ENCODE data around the gene POLR2L. TPM values are rescaled to one million over a fixed set of nuclear protein-coding genes. Genes with fewer than 3 reads are reported as not detected.

The POLR2L gene
- total and polyA plus RNA-seq, 9 donors = 4.9 to 89.3 (median 62.7) TPM

GRCh38 chr11:825366-826226 is 16.7 kb downstream of the POLR2L start:
- H3K27me3 ChIP-seq = no peaks in the 10 kb centered on the region
- no peak overlapping the region for H3K4me3 ChIP-seq
- no peak for DNase-seq
- H3K9me3 ChIP-seq = no peaks in the 10 kb centered on the region
- peaks cover 2% of the 10 kb centered on the region for H3K36me3 ChIP-seq
- TF ChIP-seq POLR2A (IDR thresholded peaks at IDR 0.05) = no peak
- TF ChIP-seq EP300 (IDR thresholded peaks at IDR 0.05) = no peak
- TF ChIP-seq, protein P1, sequence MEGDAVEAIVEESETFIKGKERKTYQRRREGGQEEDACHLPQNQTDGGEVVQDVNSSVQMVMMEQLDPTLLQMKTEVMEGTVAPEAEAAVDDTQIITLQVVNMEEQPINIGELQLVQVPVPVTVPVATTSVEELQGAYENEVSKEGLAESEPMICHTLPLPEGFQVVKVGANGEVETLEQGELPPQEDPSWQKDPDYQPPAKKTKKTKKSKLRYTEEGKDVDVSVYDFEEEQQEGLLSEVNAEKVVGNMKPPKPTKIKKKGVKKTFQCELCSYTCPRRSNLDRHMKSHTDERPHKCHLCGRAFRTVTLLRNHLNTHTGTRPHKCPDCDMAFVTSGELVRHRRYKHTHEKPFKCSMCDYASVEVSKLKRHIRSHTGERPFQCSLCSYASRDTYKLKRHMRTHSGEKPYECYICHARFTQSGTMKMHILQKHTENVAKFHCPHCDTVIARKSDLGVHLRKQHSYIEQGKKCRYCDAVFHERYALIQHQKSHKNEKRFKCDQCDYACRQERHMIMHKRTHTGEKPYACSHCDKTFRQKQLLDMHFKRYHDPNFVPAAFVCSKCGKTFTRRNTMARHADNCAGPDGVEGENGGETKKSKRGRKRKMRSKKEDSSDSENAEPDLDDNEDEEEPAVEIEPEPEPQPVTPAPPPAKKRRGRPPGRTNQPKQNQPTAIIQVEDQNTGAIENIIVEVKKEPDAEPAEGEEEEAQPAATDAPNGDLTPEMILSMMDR (IDR thresholded peaks at IDR 0.05) = no peak
- no peak overlapping the region for H3K27ac ChIP-seq
- intact Hi-C loops (cut with DNase I) = no loop called here
- 81 to 87% (median 84%) methylated on average over 10 to 12 of the region's 12 CpGs for WGBS, 3 donors
- H3K4me1 ChIP-seq (ENCODE audit: insufficient read depth) = peaks cover 16% of the 10 kb centered on the region

DNA sequence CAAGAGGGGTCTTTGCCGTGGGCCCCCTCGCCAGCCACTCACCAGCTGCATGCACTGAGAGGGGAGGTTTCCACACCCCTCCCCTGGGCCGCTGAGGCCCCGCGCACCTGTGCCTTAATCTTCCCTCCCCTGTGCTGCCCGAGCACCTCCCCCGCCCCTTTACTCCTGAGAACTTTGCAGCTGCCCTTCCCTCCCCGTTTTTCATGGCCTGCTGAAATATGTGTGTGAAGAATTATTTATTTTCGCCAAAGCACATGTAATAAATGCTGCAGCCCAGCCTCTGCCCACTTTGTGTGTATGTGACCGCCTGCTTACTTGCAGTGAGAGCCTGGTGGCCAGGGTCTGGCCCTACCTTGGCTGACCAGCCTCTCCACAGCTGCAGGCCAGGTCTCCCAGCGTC is 17.4 kb downstream of the POLR2L start:
- intact Hi-C loops (cut with DNase I) = no loop called here
- WGBS, 3 donors = 81 to 86% (median 81%) methylated on average over 11 of the region's 11 CpGs
- Histone ChIP-seq H3K36me3 (peaks cover 2% of the 10 kb centered on the region), H3K4me1 (ENCODE audit: insufficient read depth) (peaks cover 13% of the 10 kb centered on the region), H3K27ac (no peak overlapping the region), H3K9me3 (no peaks in the 10 kb centered on the region), H3K27me3 (no peaks in the 10 kb centered on the region), H3K4me3 (no peak overlapping the region)
- TF ChIP-seq POLR2A (IDR thresholded peaks at IDR 0.05) (no peak), EP300 (IDR thresholded peaks at IDR 0.05) (no peak)
- TF ChIP-seq, protein P1 (IDR thresholded peaks at IDR 0.05) = no peak
- no peak for DNase-seq

GRCh38 chr11:824292-824880 is 17.9 kb downstream of the POLR2L start:
- 78 to 87% (median 84%) methylated on average over 39 to 59 of the region's 59 CpGs for WGBS, 3 donors
- H3K36me3 ChIP-seq = peaks cover 2% of the 10 kb centered on the region
- intact Hi-C loops (cut with DNase I) = no loop called here
- no peaks in the 10 kb centered on the region for H3K9me3 ChIP-seq
- DNase-seq = no peak
- H3K4me3 ChIP-seq = no peak overlapping the region
- peaks cover 10% of the 10 kb centered on the region for H3K4me1 ChIP-seq (ENCODE audit: insufficient read depth)
- H3K27ac ChIP-seq = no peak overlapping the region
- no peaks in the 10 kb centered on the region for H3K27me3 ChIP-seq
- no peak for TF ChIP-seq EP300 (IDR thresholded peaks at IDR 0.05)
- TF ChIP-seq, protein P1 (IDR thresholded peaks at IDR 0.05) = no peak
- TF ChIP-seq POLR2A (IDR thresholded peaks at IDR 0.05) = no peak

GRCh38 chr11:823441-824291 is 18.7 kb downstream of the POLR2L start:
- Histone ChIP-seq H3K4me1 (ENCODE audit: insufficient read depth) (peaks cover 14% of the 10 kb centered on the region), H3K9me3 (no peaks in the 10 kb centered on the region), H3K27me3 (no peaks in the 10 kb centered on the region), H3K27ac (no peak overlapping the region), H3K4me3 (no peak overlapping the region), H3K36me3 (peaks cover 2% of the 10 kb centered on the region)
- intact Hi-C loops (cut with DNase I) = no loop called here
- TF ChIP-seq POLR2A (IDR thresholded peaks at IDR 0.05) (no peak), EP300 (IDR thresholded peaks at IDR 0.05) (no peak)
- TF ChIP-seq, protein P1 (IDR thresholded peaks at IDR 0.05) = no peak
- WGBS, 3 donors = 84 to 88% (median 85%) methylated on average over 53 of the region's 53 CpGs
- DNase-seq = no peak

Data from ovary (tissue), 9 donors.